SW 1271 (cell line): Measurements from ENCODE around the gene PLXDC1.

Experiments used
- DNase-seq, 2 experiments: peaks; one replicate each; lab custom pipeline; 2025; lab: John Stamatoyannopoulos, UW

PLXDC1 gene

GRCh38 chr17:39014795-39015545, 136.5 kb downstream of the PLXDC1 start:
- DNase-seq: no peak

GRCh38 chr17:39014044-39014794, 137.2 kb downstream of the PLXDC1 start:
- DNase-seq: no peak
